NCI-H1092 (cell line): ENCODE results near the gene KCNQ5.
"Not testable (repeated sequence)": the region's sequence is repeated elsewhere in the genome, so short reads cannot be mapped to it uniquely, and the experiment has no call there.

ENCODE experiments used
- DNase-seq: peaks from one replicate; lab custom pipeline; 2025; lab: John Stamatoyannopoulos, UW

The KCNQ5 gene

DNA sequence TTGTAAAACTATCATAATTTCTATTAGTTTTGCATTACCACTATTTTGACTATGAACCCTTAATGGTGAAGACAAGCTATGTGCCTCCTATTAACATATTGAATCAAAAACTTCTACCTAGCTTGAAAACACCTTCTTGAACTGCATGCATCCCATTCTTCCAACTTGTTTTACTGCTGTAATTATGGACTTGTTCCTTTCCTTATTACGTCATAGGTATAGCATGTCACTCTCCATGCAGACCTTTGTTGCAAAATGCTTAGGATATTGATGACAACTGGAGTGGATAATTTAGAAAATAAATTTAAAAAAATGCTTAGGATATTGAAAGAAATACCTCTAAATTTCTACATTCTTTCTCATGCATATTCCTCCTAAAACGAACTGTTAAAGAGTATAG lies 219.3 kb downstream of the KCNQ5 start:
- no peak for DNase-seq

- DNase-seq: no peak
Measured at GRCh38 chr6:72842140-72842539, 220.3 kb downstream of the KCNQ5 start.

GRCh38 chr6:72844614-72845013 lies 222.8 kb downstream of the KCNQ5 start:
- no peak for DNase-seq

DNA sequence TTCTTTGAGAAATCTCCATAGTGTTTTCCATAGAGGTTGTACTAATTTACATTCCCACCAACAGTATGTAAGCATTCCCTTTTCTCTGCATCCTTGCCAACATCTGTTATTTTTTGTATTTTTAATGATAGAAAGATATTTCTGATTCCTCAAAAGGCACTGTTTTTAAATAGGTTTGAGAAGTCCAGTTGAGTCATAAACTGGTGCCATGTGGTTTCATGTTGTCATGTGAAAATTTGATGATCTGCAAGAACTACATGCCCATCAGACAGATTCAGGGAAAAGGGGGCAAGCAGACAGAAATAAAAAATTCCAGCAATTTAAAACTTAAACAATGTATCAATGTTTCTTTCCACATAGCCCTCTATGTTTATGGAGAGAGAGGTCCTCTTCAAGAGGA lies 227.5 kb downstream of the KCNQ5 start:
- DNase-seq: no peak

DNA sequence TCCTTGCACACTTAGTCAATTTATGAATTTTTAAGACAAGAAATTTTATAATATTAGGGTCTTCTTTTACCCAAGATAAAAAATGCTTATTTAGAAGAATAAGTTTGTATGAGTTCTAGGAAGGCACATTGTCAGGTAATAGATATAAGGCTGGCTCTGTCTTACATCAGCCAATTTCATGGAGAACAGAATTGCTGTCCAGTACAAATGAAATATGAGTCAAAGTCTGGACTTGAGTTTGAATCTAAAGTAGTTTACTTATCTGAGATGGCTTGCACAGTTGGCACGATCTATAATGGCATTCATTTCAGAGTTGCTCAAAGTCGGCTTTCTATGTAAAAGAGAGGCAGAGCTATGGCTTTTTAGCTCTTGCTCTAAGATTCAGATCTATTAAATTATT lies 228.2 kb downstream of the KCNQ5 start:
- DNase-seq: no peak

- no peak for DNase-seq
Measured at GRCh38 chr6:72850469-72850868, 228.6 kb downstream of the KCNQ5 start.

- no peak for DNase-seq
Measured at GRCh38 chr6:72855471-72855870, 233.6 kb downstream of the KCNQ5 start.

GRCh38 chr6:72856801-72857200 lies 234.9 kb downstream of the KCNQ5 start:
- no peak for DNase-seq

DNA sequence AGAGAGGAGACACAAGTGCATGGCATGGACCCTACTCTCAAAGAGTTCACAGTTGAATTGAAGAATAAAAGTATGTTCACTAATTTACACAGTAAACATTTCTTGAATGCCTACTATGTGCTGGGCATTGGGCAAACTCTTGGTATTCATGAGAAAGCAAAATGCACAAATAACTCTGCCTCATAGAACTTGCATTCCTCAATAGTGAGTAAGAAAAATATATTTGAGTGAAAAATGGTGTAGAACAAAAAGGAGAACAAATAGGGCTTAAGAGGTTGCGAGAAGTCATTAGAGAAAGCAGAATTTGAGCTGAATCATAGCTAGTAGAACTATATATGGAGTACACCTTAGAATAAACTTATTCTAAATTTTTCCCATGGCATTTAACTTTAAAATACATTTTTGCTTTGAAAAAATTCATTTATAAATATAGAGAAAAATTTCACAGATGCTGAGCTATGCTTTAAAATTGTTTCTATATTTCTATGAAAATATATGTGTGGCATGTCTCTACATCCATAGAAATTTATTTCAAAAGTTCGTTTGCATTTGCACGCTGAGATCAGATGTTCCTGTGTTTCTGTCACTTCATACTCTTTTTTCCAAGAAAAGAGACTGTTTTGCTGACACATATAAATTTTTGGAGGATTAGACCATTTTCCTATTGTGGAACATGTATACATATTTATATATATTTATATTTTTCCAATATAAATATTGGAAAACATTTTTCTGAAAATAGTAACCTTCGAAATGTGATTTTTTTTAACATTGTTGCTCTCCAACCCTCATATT lies 236.1 kb downstream of the KCNQ5 start:
- no peak for DNase-seq

DNA sequence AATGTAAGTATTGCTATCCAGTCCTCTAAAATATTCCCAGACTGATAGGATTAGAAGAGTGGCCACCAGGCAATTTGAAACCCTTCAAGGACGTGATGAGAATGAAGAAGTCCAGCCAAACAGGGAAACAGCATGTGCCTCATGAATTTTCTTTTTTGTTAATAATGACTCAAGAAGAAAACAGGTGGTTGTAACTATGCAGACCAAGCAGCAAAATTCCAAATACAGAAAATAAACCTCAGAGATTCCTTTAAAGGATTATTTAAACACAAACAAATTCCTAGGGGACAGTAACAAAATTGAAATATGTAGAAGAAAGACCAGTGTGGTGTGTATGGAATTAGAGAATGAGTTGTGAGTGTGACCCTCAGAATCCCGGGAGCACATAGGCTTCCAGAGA lies 239.2 kb downstream of the KCNQ5 start:
- DNase-seq: no peak

- DNase-seq: no peak
Measured at GRCh38 chr6:72861935-72862432, 240.1 kb downstream of the KCNQ5 start.

DNA sequence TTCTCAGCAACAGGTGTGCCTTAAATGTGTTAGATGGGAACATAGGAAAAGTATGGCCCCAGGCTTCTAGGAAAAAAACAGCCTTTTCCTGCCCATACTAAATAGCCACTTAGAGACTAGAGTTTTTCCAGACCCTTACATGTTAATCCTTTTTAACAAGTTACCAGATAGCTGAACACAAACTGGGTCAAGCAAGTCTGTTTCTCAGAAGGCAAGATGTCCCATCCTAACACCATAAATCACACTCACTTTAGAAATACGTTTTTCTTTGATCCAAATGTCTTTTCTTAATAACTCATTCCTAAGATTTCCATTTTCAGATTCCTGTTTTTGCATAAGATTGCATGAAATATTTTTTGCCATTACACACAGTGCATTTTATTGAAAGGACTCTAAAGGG lies 241.3 kb downstream of the KCNQ5 start:
- no peak for DNase-seq

DNA sequence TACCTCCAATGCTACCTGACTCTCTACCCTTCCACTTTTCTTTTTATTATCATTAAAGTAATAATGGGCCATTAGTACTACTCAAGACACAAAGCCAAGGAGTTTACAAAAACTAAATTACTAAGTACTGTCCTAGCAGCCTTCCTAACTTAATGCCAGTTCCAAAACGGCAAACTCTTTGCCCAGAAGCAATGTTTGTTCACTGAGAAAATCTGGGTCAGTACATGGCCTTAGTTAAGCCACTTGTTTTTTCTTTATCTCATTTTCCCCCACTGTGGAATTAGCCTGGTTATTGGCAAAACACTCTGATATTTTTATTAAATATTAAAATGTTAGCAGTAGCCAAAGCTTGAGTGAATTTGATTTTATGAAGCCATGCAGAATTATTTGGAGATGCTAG lies 242.4 kb downstream of the KCNQ5 start:
- DNase-seq: no peak

- DNase-seq: no peak
Measured at GRCh38 chr6:72864799-72865198, 242.9 kb downstream of the KCNQ5 start.

GRCh38 chr6:72865467-72865866 lies 243.6 kb downstream of the KCNQ5 start:
- DNase-seq: no peak

- no peak for DNase-seq
Measured at GRCh38 chr6:72869621-72870020, 247.8 kb downstream of the KCNQ5 start.

GRCh38 chr6:72873433-72873832 lies 251.6 kb downstream of the KCNQ5 start:
- no peak for DNase-seq

DNA sequence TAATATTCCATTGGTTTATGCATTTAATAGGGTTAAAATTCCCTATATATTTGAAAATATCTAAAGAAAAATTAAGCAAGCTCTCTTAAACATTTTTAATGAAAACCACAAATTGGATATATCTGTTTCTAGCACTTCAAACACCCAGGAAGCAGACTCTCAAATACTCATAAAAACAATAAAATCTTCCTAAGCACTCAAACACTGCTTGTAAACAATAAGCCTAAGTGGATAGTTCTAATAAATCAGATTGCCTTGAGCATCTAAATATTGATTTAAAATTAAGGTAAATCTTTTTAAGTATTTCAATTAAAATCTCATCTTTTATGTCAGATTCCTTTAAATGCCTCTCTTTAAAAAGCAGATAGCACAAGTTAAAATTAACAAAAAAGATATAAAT lies 254.4 kb downstream of the KCNQ5 start:
- no peak for DNase-seq

DNA sequence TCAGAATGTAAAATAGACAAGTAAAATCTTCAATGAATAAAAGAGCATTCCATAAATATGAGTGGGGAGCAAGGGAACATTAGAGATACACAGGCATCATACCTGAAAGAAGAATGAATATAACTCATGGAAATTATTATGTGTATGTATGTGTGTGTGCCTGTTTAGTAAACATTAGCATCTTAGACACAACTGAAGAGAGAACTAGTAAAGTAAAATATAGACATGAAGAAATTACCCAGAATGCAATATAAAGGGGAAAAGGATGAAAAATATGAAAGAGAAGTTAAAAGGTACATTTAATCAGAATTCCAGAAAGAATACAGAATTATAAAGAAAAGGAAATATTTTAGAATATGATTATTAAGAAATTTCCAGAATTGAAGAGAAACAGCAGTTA lies 264.3 kb downstream of the KCNQ5 start:
- no peak for DNase-seq

GRCh38 chr6:72890233-72890632 lies 268.4 kb downstream of the KCNQ5 start:
- DNase-seq: no peak

- no peak for DNase-seq
Measured at GRCh38 chr6:72890671-72891070, 268.8 kb downstream of the KCNQ5 start.

- no peak for DNase-seq
Measured at GRCh38 chr6:72892901-72893300, 271.0 kb downstream of the KCNQ5 start.

DNA sequence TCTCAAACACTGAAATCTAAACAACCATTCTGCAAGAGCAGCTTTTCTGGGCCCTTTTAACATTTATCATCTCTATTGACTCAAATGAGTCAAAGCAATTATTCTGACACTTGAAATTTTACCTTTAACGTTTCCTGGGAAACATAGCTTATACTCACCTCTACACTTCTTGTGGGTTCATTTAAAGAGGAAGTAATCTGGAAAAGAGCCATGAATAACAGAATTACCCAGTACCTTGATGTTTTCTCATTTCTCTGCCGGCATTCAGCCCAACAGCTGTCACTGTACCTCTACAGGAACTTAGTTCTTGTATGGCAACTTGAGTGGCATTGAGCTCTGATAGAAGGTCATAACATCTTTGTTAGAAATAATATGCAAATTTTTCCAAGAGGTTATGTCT lies 272.2 kb downstream of the KCNQ5 start:
- DNase-seq: no peak

DNA sequence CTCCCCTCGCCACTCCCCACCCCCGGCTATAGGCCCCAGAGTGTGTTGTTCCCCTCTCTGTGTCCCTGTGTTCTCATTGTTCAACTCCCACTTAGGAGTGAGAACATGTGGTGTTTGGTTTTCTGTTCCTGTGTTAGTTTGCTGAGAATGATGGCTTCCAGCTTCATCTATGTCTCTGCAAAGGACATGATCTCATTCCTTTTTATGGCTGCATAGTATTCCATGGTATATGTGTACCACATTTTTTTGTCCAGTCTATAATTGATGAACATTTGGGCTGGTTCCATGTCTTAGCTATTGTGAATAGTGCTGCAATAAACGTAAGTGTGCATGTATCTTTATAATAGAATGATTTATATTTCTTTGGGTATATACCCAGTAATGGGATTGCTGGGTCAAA lies 276.4 kb downstream of the KCNQ5 start:
- DNase-seq: not testable (repeated sequence)
